Inflammatory macrophage treated with lipopolysaccharide for 1 hour (primary cell): Measurements from ENCODE around the gene P3H4.
"Not testable (repeated sequence)": the region's sequence is repeated elsewhere in the genome, so short reads cannot be mapped to it uniquely, and the experiment has no call there.

Experiments used
- DNase-seq, 2 donors: peaks; one replicate each; pipeline ENCODE4 v3.0.0-alpha.2; 2020 to 2022

P3H4 gene, protein sequence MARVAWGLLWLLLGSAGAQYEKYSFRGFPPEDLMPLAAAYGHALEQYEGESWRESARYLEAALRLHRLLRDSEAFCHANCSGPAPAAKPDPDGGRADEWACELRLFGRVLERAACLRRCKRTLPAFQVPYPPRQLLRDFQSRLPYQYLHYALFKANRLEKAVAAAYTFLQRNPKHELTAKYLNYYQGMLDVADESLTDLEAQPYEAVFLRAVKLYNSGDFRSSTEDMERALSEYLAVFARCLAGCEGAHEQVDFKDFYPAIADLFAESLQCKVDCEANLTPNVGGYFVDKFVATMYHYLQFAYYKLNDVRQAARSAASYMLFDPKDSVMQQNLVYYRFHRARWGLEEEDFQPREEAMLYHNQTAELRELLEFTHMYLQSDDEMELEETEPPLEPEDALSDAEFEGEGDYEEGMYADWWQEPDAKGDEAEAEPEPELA

DNA sequence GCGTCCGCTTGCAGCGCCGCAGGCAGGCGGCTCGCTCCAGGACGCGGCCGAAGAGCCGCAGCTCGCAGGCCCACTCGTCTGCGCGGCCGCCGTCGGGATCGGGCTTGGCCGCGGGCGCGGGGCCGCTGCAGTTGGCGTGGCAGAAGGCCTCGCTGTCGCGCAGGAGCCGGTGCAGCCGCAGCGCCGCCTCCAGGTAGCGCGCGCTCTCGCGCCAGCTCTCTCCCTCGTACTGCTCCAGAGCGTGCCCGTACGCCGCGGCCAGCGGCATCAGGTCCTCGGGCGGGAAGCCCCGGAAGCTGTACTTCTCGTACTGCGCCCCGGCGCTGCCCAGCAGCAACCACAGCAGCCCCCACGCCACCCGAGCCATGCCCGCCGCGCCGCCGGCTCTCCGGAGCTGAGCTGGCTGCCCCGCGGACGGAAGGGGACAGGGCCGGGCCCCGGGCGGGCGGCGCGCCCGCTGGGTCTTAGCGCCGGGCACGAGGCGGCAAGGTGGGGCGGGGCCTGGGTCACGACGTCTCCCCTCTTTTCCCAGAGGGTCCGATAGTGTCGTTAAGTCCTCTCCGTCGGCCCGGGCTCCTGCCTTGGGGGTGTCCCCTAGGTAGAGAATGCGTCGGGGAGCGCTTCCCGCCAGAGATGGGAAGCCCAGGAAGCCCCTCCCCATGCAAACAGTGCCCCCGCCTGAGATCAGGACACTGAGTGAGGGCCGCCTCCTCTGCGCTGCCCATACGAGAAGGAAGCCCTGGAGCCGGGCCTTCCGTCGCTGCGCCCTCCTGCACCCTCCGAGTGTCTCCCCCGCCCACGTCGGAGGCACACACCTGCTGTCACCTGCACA is at the start of gene P3H4:
P3H4 (minus strand) TSS at position 401 of the 832 bp plus-strand sequence; CDS start at position 367, 34 bp downstream.
- peak; percentile 48 for DNase-seq

DNA sequence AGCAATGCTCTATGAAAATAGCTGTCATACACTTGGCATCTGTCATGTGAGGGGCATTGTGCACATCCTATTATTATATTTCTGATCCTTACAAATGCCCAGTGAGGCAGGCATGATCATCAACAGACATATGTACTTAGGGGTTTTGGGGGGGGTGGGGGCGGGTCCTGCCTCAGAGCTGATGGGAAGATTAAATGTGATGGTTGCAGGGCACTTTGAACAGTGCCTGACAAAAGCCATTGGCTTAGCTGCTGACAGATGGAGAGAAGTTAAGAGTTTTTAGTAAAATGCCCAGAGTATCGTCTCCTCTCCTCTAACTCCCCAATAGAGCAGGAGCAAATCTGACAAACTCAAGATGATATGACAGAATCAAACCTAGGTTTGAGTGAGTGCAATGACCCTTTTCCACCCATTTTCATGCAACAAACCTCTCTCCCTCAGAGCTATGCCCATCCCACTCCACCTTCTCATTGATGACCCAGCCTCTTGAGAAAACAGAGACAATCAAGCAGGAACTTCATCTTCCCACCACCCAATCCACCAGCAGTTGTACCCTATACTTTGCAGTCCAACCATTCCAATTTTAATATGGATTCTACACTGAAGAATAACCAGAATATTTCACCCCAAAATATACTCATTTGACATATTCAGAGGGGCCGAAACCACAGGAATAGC is 48.6 kb upstream of the P3H4 start:
- DNase-seq = no peak

DNA sequence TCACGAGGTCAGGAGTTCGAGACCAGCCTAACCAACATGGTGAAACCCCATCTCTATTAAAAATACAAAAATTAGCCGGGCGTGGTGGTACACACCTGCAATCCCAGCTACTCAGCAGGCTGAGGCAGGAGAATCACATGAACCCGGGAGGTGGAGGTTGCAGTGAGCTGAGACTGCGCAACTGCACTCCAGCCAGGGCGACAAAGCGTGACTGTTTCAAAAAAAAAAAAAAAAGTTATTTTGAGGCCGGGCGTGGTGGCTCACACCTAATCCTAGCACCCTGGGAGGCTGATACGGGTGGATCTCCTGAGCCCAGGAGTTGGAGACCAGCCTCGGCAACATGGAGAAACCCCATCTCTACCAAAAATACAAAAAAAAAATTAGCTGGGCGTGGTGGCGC is 39.6 kb upstream of the P3H4 start:
- not testable (repeated sequence) for DNase-seq

DNA sequence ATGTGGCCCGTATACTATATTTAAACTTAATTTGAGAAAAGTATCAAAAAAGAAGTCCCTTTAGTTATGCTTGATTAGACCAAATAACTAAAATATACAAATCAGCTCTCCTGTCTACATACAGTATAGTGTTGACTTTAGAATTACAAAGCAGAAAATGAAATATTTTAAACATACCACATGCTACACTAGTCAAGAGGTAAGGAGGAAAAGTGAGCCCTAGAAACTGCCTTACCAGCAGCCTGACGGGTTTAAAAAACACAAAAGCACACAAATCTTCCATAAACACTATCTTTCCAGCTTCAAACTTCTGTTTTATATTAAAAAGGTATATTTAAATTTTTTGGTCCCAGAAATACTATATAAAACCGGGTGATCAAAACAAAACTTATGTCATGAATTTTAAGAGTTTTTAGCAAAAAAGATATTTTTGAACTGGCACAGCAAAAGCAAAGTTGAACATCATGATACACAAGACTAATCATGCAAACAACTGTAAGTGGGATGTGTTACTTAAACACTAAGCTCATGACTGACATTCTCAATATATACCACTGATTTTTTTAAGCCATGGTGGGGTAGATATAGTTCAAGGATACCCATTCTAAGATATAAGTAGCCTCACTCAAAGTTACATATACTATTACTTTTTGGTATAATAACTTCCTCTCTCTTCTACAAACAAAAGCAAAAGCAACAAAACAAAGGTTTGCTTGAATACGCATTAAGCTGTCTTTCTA is 37.7 kb upstream of the P3H4 start:
- no peak for DNase-seq

DNA sequence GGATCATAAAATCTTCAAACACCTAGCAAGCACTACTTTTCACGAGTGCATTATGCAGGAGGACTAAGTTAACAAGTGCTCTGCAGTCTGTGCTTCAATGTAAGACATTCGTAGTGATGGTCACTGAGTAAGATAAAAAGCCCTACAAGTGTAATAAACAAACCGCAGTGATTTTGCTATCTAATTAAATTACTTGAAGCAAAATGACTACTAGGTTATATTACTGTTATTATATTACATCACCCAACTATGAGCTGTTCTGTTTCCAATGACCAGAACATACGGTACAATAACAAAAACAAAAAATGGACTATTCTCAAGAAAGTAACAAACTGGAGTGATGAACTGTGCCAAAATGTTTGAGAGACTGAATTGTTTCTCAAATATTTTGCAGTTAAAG is 37.0 kb upstream of the P3H4 start:
- DNase-seq = no peak

DNA sequence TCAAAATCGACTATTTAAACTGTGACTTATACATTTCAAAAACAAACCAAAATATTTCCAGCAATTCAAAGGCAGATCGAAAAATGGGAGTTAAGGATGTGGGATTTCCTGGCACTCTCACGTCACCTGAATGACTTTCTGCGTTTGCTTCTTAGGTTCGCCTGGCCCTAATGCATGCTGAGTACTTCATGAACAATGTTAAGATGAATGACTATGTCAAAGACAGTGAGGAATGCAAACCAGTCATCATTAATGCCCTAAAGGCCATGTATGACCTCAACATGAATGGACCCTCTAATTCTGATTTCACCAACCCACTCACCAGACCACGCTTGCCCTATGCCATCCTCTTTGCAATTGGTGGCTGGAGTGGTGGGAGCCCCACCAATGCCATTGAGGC is 33.2 kb upstream of the P3H4 start:
- DNase-seq = no peak

DNA sequence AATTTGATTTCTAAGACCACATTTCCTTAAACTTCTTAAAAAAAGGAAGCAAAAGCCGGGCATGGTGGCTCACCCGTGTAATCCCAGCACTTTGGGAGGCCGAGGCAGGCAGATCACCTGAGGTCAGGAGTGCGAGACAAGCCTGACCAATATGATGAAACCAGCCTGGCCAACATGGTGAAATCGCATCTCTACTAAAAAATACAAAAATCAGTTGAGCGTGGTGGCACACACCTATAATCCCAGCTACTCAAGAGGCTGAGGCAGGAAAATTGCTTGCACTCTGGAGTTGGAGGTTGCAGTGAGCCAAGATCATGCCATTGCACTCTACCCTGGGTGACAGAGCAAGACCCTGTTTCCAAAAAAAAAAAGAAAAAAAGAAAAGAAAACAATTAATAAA is 29.0 kb upstream of the P3H4 start:
- DNase-seq = not testable (repeated sequence)

DNA sequence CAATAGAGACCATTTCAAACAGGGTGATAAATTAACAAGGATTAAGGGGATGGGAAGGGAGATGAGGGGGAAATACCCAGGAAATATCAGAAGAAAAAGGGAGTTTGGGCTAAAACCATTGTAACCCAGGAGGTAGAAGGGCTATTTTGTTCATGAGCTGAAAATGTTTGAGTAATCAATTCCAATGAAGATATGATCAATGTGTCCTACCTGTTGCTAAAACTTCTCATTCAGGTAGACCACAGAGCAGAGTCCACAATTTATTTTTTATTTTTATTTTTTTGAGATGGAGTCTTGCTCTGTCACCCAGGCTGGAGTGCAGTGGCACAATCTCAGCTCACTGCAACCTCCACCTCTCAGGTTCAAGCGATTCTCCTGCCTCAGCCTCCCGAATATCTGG is 27.7 kb upstream of the P3H4 start:
- not testable (repeated sequence) for DNase-seq

DNA sequence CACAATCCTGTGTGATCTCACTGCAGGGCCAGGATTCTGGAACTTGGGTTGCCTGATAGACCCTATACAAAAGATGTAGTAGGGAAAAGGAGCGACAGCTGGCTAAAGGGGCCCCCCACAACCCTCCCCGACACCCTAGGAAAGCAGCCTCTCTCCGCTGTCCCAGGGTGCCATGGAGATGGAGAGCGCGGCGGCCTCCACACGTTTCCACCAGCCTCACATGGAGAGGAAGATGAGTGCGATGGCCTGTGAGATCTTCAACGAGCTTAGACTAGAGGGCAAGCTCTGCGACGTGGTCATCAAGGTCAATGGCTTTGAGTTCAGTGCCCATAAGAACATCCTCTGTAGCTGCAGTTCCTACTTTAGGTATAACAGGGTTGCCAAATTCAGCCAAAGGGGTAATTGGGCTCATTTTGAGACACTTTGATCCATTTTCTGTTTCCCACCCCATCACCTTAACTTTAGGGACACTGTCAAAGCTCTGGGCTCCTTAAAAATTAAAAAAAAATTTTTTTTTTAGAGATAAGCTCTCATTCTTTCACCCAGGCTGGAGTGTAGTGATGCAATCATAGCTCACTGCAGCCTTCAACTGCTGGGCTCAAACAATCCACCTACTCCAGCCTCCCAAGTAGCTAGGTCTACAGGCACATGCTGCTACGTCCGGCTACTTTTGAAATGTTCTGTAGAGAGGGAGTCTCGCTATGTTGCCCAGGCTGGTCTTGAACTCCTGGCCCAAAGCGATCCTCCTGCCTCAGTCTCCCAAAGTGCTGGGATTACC is 26.2 kb upstream of the P3H4 start, which contains the start of gene KLHL10:
KLHL10 (plus strand) TSS at position 65 of the 778 bp plus-strand sequence; CDS start at position 173, 108 bp downstream.
- DNase-seq = no peak

DNA sequence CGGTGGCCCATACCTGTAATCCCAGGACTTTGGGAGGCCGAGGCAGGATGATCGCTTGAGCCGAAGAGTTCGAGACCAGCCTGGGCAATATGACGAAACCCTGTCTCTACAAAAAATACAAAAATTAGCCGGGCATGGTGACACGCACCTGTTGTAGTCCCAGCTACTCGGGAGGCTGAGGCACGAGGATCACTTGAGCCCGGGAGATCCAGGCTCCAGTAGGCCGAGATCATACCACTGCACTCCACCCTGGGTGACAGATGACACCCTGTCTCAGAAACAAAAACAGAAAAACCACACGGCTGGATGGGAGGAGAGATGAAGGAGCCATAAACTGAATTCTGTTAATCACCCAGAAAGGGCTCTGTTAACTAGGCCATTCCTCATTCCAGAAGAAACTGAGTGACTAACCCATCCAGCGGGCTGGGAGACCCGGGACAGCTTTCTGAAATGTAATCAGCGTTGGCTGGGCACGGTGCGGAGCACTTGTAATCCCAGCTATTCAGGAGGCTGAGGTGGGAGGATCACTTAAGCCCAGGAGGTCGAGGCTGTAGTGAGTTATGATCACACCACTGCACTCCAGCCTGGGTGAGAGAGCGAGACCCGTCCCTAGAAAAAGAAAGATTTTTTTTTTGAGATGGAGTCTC is 24.9 kb upstream of the P3H4 start:
- DNase-seq = no peak

DNA sequence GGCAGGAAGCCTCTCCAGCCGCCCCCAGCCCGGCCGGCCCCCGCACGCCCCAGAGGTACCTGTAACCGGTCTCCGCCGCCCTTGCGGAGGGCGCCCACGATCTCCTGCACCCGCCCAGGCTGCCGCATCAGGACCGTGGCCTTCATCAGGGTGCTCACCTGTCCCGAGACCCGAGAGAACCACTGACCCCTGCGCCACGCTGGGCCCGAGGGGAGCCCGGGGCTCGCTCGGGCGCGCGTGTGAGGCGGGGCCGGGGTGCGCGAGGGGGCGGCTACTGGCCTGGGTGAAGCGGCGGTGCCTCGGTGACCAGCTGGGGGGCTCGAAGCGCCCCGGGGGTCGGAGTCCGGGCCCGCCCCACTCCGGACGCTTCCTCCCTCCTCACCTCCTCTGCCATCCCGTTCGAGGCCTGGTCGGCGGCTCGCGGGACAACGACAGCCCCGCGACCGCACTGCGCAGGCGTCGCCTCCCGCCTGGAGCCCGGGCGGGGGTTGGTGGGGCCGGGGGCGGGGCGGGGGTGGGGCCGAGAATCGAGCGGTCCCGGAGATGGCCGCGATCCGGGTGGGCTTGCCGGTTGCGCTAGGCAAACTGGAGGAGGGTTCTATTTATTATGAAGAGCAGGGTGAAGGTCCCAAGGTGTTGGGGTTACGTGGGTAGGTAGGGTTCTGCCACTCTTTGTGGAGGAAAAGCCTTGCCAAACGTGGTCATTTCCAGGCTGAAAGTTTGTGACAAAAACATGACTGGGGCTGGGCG is 24.2 kb upstream of the P3H4 start, which contains the start of gene NT5C3B:
NT5C3B (minus strand) TSS at position 433 of the 750 bp plus-strand sequence; CDS start at position 394, 39 bp downstream.
- DNase-seq = peak; percentile 6 to 9

DNA sequence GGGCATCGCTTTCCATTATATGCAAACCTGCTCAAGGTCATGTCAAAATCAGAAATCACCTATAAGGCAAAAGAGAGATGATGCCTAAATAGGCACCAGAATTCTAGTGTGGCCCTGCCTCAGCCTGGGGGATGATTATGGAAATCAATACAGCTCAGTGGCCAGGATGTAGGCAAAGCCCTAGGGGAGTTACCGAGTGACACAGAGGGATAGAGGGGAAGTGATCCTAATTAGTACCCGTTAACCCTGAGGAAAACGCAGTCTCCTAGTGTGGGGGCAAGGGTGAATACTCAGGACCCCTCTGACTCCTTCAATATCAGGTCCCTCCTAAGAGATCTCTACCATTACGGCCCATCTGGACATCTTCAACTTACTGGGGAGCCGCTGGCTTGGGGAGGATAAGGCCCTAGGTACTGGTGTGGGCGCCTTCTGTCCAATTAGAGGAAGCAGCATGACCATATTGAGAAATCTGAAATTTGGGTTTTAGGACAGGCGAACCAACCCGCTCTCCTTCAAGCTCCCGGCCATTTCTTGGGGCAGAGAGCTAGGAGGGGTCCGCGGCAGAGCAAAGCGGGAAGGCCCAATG is 23.6 kb upstream of the P3H4 start:
- peak; percentile 33 to 37 for DNase-seq

DNA sequence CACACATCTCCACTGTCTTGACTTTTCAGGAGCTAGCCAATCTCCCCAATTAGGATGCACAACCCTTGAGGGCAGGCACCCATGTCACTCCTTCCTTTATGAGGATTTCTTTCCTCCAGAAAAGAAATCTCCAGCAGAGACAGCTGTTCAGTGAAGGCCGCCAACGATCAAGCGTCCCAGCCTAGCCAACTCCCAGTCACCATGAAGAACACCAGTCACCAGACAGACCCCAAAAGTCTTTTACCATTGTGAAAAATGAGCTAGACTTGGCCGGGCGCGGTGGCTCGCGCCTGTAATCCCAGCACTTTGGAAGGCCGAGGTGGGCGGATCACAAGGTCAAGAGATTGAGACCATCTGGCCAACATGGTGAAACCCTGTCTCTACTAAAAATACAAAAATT is 18.2 kb upstream of the P3H4 start:
- DNase-seq = not testable (repeated sequence)

DNA sequence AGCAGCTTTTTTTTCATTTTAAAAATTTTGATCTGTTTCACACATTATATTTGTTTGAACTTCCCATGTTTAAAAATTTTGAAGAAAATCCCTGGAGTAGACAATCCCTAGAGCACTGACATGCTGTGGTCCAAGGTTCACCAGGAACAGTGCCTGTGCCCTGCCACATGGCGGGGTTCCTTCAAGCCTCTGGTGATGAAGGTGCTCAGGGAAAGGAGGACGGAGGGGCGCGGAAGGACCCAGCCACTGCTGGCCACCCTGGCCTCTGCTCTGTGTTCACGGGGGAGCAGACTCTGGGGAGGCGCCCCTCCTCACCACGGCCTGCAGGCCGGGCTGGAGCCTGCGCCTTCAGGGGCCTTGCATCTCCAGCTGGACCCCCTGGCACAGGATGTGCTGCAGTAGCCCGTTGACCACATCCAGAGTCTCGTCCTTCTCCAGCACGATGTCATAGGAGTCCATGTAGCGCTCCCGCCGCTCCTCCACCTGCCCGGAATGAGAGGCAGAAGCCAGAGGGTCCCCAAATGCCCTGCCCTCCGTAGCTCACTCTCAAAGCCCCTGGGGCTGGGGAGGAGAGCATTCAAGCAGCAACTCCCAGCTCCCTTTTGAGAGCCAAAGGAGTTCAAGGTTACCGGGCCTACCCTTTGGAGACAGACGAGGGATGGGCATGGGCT is 13.6 kb upstream of the P3H4 start:
- no peak for DNase-seq

DNA sequence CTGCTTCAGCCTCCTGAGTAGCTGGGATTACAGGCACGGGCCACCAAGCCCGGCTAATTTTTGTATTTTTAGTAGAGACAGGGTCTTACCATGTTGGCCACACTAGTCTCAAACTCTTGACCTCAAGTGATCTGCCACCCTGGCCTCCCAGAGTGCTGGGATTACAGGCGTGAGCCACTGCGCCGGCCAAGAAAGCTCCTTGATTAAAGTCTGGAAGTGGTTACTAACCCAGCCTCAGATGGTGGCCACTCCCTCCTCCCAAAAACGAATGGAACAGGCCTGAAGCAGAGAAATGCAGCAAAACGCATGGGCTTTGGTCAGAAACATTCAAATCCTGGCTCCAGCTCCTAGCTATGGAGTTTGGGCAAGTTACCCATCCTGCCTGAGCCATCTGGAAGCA is 12.3 kb upstream of the P3H4 start:
- no peak for DNase-seq

DNA sequence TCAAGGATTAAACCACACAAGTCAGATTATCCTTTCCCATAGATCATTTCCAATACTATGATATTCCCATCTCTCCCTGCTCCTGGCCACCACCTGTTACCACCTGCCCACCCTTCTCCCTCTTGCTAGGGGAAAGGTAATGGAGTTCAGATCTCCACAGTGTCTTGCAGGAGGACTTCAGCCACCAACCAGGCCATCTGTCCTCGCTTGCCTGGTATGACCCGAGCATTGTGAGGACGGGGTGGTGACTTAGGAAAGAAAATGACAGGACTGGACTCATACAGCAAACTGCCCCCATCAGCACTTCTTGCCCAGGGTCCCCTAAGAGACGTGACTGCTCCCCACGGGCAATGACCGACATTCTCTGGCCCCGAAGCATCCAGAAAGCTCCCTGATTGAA is 11.8 kb upstream of the P3H4 start:
- DNase-seq = no peak

DNA sequence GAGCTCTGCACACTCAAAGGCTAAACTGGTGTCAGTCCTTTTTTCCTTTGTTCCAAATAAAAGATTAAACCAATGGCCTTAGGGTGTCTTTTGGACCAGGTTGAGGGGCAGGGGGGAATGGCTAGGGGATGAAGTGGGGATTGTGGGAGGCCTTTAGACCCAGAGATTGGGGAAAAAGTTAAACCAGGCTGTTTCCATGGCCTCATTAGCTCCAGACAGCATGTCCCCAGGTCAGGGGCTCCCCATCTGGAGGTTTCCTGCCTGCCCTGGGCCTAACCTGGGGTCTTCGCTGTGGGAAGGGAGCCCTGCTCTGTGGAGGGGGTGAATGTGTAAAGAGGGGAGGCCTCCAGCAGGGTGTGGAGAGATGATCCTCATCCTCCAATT is 11.4 kb upstream of the P3H4 start:
- no peak for DNase-seq

DNA sequence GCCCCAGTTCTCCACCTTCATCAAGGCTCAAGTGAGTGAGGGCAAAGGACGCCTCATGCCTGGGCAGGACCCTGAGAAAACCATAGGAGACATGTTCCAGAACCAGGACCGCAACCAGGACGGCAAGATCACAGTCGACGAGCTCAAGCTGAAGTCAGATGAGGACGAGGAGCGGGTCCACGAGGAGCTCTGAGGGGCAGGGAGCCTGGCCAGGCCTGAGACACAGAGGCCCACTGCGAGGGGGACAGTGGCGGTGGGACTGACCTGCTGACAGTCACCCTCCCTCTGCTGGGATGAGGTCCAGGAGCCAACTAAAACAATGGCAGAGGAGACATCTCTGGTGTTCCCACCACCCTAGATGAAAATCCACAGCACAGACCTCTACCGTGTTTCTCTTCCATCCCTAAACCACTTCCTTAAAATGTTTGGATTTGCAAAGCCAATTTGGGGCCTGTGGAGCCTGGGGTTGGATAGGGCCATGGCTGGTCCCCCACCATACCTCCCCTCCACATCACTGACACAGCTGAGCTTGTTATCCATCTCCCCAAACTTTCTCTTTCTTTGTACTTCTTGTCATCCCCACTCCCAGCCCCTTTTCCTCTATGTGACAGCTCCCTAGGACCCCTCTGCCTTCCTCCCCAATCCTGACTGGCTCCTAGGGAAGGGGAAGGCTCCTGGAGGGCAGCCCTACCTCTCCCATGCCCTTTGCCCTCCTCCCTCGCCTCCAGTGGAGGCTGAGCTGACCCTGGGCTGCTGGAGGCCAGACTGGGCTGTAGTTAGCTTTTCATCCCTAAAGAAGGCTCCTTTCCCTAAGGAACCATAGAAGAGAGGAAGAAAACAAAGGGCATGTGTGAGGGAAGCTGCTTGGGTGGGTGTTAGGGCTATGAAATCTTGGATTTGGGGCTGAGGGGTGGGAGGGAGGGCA is 10.7 kb upstream of the P3H4 start:
- no peak for DNase-seq
